ENCODE results near the gene PRUNE2.
"Not testable (repeated sequence)": the region's sequence is repeated elsewhere in the genome, so short reads cannot be mapped to it uniquely, and the experiment has no call there.

Gene PRUNE2

DNA sequence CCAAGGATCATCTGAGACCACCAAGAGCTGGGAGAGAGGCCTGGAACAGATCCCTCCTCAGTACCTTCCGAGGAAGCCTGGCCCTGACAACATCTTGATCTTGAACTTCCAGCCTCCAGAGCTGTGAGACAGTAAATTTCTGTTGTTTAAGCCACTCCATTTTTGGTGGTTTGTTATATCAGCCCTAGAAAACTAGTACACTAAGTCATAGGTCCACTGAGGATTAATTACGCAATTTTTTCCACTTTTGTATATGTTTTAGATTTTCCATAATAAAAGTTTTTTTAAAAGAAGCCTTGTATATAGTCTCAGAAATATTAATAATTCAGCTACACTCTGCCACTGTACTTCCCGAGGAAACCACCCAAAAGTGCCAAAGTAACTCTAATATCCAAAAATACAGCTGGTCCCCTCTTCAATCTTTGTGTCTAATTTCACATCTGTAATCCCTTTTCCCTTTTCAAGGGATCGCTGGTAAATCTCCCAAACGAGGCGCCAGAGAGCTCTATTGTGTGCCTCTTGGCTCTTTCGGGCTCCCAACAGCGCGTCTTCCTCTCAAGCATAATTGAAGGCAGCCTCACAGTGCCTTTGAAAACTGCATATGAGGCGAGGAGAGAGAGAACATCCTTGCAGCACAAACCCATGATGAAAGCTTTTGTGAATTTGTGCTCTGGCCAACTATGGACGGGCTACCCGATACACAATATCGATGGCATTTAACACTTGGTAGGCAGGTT is 32.7 kb downstream of the PRUNE2 start:
- no peak for DNase-seq (ENCODE audit: low read depth)

DNA sequence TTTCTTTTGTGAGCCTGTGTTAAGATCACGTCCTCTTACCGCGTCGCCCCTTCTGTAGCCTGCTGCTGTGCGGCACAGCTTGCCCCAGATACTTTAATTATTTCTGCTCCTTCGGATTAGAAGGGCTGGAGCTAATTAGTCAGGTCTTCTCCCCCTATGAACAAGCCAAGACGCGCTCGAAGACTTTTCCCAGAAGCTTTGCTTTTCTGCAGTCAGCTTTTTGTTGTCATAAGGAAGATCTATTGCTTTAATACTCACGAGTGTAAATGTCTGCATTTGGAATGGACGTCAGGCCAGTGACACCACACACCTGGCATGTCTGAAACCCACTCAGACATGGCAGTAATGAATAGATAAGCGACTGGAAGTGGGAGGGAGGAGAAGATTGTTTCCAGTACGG is 37.0 kb downstream of the PRUNE2 start:
- no peak for DNase-seq (ENCODE audit: low read depth)

- DNase-seq (ENCODE audit: low read depth) = no peak
Measured at GRCh38 chr9:76866689-76867088, 39.2 kb downstream of the PRUNE2 start.

DNA sequence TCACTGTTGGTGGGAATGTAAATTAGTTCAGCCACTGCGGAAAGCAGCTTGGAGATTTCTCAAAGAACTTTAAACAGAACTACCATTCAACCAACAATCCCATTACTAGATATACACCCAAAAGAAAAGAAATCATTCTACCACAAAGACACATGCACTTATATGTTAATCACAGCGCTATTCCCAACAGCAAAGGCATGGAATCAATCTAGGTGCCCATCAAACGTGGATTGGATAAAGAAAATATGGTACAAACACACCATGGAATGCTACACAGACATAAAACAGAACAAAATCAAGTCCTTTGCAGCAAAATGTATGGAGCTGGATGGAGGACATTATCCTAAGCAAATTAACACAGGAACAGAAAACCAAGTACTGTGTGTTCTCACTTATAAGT is 42.1 kb downstream of the PRUNE2 start:
- DNase-seq (ENCODE audit: low read depth) = no peak

GRCh38 chr9:76859860-76860259 is 46.1 kb downstream of the PRUNE2 start:
- no peak for DNase-seq (ENCODE audit: low read depth)

GRCh38 chr9:76858248-76858647 is 47.7 kb downstream of the PRUNE2 start:
- DNase-seq (ENCODE audit: low read depth) = not testable (repeated sequence)

DNA sequence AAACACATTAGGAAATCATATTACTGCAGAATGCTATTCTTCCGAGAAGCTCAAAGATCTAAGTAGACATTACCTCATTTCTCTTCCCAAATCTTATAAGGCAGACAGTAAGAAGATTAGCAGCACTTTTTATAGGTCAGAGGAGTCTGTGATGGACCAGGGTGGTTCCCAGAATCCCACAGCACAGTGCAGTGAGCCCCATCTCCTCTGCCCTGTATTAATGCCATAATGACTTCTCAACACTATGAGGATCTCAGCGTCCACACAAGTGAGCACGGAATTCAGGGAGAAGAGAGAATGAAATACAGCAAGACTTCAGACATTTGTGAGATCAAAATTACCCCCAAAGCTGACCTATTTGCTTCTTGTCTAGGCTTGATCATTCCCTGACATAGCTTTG is 49.9 kb downstream of the PRUNE2 start:
- DNase-seq (ENCODE audit: low read depth) = no peak

DNA sequence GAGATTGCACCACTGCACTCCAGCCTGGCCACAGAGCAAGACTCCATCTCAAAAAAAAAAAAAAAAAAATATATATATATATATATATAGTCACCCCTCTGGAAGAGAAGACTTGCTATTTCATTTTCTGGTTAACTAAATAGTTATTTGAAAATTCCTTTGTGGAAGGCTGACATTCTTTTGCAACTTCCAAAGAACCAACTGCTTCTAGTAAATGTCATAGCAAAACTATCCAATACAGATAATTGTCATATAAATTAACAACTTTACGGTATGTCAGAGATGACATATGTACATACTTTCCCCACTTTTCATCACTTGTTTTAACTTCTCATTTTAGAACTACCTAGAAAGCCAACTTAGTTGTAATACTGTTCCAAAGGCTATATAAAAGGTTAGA is 50.9 kb downstream of the PRUNE2 start:
- no peak for DNase-seq (ENCODE audit: low read depth)

DNA sequence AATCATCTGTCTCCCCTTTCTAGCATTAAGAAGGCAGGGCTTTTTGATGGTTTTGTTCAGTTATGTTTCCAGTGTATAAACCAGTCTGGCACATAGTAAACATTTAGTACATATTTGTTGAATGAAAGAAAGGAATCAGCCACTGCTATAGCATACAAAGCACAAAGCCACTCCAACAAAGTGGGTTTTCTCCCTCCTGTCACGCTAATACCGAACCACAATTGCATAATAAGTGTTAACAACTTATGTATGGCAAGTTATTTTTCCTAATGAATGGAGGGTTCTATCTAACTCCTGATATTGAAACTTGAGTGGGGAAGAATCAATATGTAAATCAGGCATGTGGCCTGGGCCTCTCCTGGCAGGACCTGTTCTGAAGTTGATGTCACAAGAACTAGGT is 53.9 kb downstream of the PRUNE2 start:
- no peak for DNase-seq (ENCODE audit: low read depth)

- DNase-seq (ENCODE audit: low read depth) = no peak
Measured at GRCh38 chr9:76846297-76846696, 59.6 kb downstream of the PRUNE2 start.

- DNase-seq (ENCODE audit: low read depth) = no peak
Measured at GRCh38 chr9:76845254-76845653, 60.7 kb downstream of the PRUNE2 start.

- no peak for DNase-seq (ENCODE audit: low read depth)
Measured at GRCh38 chr9:76835571-76836283, 70.2 kb downstream of the PRUNE2 start.

- DNase-seq (ENCODE audit: low read depth) = no peak
Measured at GRCh38 chr9:76828447-76828846, 77.5 kb downstream of the PRUNE2 start.

- DNase-seq (ENCODE audit: low read depth) = no peak
Measured at GRCh38 chr9:76827296-76828080, 78.4 kb downstream of the PRUNE2 start.

DNA sequence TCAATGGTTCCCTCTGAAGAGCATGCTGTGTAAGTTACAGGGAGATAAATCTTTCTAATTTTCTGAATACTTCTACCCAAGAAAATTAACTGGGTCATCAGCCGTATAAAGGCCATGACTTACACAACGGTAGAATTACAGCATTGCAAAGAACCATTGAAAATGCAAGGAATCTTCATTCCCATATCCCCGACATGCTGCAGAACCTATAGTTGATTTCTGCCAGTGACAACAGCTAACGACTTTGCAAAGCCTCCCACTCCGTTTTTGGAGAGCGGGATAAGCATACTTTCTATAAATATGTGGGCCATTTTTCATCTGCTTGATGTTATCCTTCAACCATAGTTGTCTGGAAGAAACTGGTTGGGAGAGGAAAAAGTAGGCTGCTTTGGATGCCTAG is 85.5 kb downstream of the PRUNE2 start:
- no peak for DNase-seq (ENCODE audit: low read depth)

DNA sequence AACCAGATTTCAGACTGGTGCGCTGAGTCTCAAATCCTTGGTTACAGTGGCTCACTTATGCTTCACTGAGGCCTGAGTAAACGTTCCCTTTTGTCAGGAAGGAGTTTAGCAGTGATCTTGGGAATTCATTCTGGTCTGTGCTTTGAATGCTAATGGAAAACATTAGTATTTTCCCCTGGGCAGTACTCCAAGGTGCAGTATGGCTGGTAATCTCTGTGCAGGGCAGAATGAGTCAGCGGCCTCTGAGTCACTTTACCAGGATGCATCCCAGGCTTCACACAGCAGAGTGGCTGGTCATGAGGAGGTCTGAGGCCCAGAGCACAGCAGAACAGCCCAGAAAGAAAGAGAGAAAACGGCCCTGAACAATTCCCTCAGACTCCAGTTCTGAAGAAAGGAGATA is 87.6 kb downstream of the PRUNE2 start:
- DNase-seq (ENCODE audit: low read depth) = no peak

DNA sequence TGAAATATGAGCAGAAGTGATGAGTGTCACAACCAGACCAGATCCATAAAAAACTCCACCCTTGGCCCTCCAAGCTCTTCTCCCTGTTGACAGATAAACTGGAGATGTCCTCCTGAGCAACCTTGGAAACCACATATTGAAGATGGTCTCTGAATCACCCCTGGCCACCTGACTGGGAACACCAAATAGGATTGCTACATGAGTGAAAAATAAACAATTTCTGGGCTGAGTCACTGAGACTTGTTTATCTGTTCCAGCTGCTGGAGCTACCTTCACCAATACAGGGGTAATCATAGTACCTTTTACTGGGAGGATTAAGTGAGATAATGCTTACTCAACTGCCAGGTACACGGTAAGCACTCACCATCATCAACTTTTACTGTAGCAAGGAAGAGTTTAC is 88.4 kb downstream of the PRUNE2 start:
- no peak for DNase-seq (ENCODE audit: low read depth)

DNA sequence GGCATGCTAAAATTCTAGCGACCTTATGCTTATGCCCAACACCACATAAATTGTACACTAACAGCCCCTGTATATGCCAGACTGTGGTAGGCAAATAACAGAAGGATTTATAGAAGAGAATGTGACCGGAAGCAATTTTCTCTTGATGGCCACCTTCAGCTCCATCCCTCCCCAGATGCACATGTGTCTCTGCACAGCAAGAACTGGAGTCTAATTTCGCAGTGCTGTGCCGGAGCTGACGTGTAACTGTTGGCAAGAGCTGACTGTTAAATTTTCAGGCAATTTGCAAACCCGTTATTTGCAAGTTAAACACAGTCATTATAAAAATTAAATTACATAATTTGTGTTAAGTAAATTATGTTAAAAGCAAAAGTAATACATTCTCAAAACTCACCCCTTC is 93.3 kb downstream of the PRUNE2 start:
- DNase-seq (ENCODE audit: low read depth) = no peak

- no peak for DNase-seq (ENCODE audit: low read depth)
Measured at GRCh38 chr9:76810377-76810957, 95.4 kb downstream of the PRUNE2 start.

DNA sequence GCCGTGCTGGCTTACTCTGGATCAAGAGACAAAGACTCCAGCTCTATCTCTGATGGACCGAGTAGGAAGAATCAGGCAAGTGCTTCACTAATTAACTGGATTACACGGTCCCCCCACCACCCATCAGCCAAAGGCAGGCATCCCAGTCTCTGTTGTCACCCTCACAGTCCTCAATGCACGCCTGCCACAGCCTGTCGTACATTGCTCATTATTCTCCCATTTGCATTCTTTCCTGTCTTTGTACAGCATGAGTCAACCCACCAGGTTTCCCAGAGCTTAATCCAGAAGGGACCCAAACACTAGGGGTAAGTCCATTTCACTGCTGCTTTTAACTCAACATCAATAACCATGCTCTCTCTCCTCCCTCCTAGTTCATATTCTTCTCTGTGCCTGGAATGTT is 97.3 kb downstream of the PRUNE2 start:
- no peak for DNase-seq (ENCODE audit: low read depth)

DNA sequence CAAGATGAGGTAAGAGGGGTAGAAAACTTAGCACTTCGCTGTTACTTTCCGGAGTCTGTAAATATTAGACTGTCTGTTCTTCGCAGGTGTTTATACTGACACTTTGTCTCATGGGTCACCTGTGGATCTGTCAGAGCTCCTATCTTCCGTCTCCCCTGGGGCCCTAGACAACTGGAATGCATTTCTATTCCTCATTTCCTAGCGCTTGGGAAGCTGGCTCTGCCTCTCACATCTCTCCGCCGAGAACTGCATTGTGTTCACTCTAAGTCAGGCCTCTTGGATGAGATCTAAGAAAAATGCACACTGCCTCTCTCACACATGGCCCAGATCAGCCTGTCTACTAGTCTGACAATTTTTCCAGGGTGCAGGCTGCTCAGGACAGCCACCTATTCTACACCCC is 102.2 kb downstream of the PRUNE2 start:
- no peak for DNase-seq (ENCODE audit: low read depth)

- no peak for DNase-seq (ENCODE audit: low read depth)
Measured at GRCh38 chr9:76803083-76803482, 102.8 kb downstream of the PRUNE2 start.

DNA sequence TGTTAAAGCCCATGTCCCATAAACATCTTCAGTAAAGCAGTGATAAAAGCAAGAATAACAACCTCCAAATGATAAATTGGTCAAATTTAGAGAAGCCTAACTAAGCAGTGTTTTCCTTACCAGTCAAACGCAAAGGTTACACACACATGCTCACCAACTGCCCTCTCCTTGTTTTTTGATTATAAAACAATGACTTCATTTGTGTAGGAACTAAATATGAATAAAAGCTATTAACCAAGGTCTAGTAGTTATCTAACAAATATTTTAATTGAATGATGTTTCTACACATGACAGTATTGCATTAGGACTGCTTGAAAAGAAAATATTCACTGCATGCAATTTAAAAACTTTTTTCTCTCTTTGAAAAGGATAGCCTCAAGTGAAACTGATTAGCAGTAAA is 105.0 kb downstream of the PRUNE2 start:
- DNase-seq (ENCODE audit: low read depth) = no peak
